CD4-positive, alpha-beta T cell (primary cell): ENCODE results near the gene CAD. TPM values are rescaled to one million over a fixed set of nuclear protein-coding genes. Genes with fewer than 3 reads are reported as not detected.

ENCODE experiments used
- ATAC-seq: fragments of 200-7000 bp; cut with Tn5 transposase; one replicate; pipeline ENCODE4 v1.10.0; 2022; ENCODE audit warnings: mild to moderate bottlenecking; ENCODE audit not compliant: poor library complexity
- CTCF ChIA-PET: fragments of 350-600 bp; sonication (Branson Sonifier 250); formaldehyde crosslinking; loops from one replicate; lab custom pipeline; 2021; ENCODE audit warnings: antibody characterized with exemption, inconsistent platforms; lab: Charles Lee
- POLR2A ChIA-PET: fragments of 350-600 bp; sonication (Branson Sonifier 250); formaldehyde crosslinking; loops from one replicate; lab custom pipeline; 2021; ENCODE audit warnings: antibody characterized with exemption, inconsistent platforms; lab: Charles Lee
- DNase-seq, 14 experiments: peaks; one replicate each; pipeline ENCODE4 v3.0.0-alpha.2; 2013 to 2020; ENCODE audit warnings: mixed read lengths in 2 of 14
- H3K27ac ChIP-seq, 2 donors: one replicate each; pipeline versions ENCODE4 v1.5.1 to v1.7.0; 2013; ENCODE audit warnings: low read length in 2 of 2, low read depth in 1 of 2, mild to moderate bottlenecking in 1 of 2
- H3K27me3 ChIP-seq, 2 experiments: 1 replicate in 1 of 2; 2 replicates in 1 of 2; pipeline versions ENCODE4 v1.6.1 to v1.7.0; 2013; ENCODE audit warnings: low read length in 2 of 2, control low read depth in 1 of 2, mild to moderate bottlenecking in 1 of 2, moderate library complexity in 1 of 2; ENCODE audit not compliant: insufficient read depth in 2 of 2, control insufficient read depth in 1 of 2
- H3K36me3 ChIP-seq: one replicate; pipeline ENCODE4 v1.6.1; 2013; ENCODE audit warnings: low read length, control low read depth; ENCODE audit not compliant: insufficient read depth
- H3K4me1 ChIP-seq: one replicate; pipeline ENCODE4 v1.6.1; 2013; ENCODE audit warnings: low read length, control low read depth; ENCODE audit not compliant: insufficient read depth
- H3K4me3 ChIP-seq: one replicate; pipeline ENCODE4 v1.5.1; 2013; ENCODE audit warnings: mild to moderate bottlenecking, low read length, moderate library complexity
- H3K9me3 ChIP-seq, 2 experiments: 1 replicate in 1 of 2; 2 replicates in 1 of 2; pipeline versions ENCODE4 v1.6.1 to v1.7.0; 2013; ENCODE audit warnings: low read length in 2 of 2, mild to moderate bottlenecking in 2 of 2, control low read depth in 1 of 2, moderate library complexity in 1 of 2; ENCODE audit not compliant: control insufficient read depth in 1 of 2, insufficient read depth in 1 of 2
- H3K27ac Mint-ChIP-seq: one replicate; pipeline ENCODE4 v1.8.0; 2020; ENCODE audit warnings: mixed read lengths
- H3K27me3 Mint-ChIP-seq: one replicate; pipeline ENCODE4 v1.8.0; 2021; ENCODE audit warnings: mixed read lengths
- H3K36me3 Mint-ChIP-seq: one replicate; pipeline ENCODE4 v1.8.0; 2021; ENCODE audit warnings: low read depth, mixed read lengths
- H3K4me1 Mint-ChIP-seq: one replicate; pipeline ENCODE4 v1.8.0; 2021; ENCODE audit warnings: low read depth, mixed read lengths
- H3K4me3 Mint-ChIP-seq: one replicate; pipeline ENCODE4 v1.8.0; 2020; ENCODE audit warnings: mild to moderate bottlenecking, mixed read lengths
- H3K9me3 Mint-ChIP-seq: one replicate; pipeline ENCODE4 v1.8.0; 2020; ENCODE audit warnings: mixed read lengths
- intact Hi-C, 2 experiments: fragments of 100-400 bp; cut with DNase I in 1 of 2; cut with micrococcal nuclease in 1 of 2; formaldehyde crosslinking; loops; one replicate each; pipeline versions ENCODE4 v1.15.1 to v1.9.0; 2023 to 2025; cut with DNase I, micrococcal nuclease
- total RNA-seq, 174 experiments: library from RNA in 2 of 174; stranded (reverse) in 2 of 174; gene quantifications; one replicate each; pipeline ENCODE4 v1.2.3 and lab custom pipeline; 2021 to 2026
- TF ChIP-seq, protein P1 (sequence below): fragments of 200-600 bp; IDR thresholded peaks from one replicate; pipeline ENCODE4 v1.8.0; 2022; ENCODE audit warnings: antibody characterized with exemption, mild to moderate bottlenecking

Gene CAD
- total RNA-seq, 2 experiments from 2014 or later: 20.0 to 20.3 TPM

DNA sequence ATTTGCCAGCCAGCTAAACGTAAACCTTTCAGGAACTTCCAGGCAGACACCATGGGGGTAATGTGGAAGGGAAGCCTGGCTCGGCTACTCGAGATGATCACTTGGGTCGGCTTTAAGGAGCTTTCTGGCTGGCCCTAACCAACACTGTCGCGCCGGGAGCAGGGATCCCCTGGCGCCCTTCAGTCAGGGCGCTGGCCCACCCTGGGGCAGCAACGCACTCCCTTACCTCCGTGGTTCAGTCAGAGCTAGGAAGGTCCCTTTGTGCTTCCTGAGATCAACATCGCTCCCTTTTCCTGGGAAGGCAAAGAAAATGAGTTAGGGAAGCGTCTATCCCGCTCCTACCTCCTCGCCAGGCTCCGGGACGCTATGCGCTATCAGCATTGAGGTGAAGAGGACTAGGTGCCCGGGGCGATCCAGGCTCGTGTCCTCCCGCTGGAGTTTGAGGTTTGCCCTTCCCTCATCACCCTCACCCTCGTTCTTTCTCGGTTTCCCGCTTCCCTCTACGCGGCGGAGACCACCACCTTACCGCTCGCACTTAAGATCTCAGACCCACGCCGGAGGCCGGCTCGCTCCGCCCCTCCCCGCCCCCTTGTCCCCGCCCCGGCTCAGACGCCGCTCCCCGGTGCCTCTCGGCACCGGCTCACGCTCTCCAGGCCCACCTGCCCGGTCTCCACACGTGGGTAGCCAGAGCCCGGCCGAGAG, 5.8 kb upstream of the CAD start:
- POLR2A ChIA-PET: interaction anchor here (0.6 to 3.2 kb wide), 13 partner anchors 51 to 679 kb away, joined by 3 to 19 read pairs (median 4); partner anchors contain the start of genes AGBL5, CENPA, KHK and OST4
- peak overlapping the region; percentile 78 for H3K4me3 ChIP-seq

DNA sequence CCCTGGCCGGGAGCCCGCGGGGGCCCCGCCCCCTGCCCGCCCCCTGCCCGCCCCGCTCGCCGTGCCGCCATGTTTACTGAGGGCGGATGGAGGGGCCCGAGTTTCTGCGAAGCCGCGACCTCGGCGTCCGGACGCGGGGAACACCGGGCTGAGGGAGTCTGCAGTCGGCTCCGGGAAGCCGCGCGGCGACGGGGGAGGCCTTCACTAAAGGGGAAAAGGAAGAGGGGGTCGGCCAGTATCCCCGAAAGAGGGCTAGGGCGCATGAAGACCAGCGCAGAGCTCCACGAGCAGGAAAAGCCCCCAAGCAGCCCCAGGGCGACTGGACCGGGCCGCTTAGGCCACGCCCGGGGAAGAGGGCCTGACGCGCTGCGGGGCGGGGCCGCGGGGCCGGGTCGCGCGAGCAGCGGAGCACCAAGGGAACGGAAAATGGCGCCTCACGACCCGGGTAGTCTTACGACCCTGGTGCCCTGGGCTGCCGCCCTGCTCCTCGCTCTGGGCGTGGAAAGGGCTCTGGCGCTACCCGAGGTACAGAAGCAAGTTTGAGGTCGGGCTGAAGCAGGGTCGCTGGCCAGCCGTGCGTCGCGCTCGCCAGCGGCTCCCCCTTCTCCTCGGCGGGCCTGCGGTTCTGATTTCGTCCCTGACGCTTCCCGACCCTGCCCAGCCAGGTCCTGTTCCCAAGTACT, 5.1 kb upstream of the CAD start, which contains the start of the genes ATRAID and SLC5A6:
Gene ATRAID (plus strand): TSS at position 99 of the 683 bp plus-strand sequence. CDS start 328 bp downstream, at position 427.
Gene SLC5A6 (minus strand): TSS at position 326 of the 683 bp plus-strand sequence. CDS start 4,618 bp downstream, outside the sequence.
- no peaks in the 10 kb centered on the region for H3K27me3 Mint-ChIP-seq
- TF ChIP-seq, protein P1, sequence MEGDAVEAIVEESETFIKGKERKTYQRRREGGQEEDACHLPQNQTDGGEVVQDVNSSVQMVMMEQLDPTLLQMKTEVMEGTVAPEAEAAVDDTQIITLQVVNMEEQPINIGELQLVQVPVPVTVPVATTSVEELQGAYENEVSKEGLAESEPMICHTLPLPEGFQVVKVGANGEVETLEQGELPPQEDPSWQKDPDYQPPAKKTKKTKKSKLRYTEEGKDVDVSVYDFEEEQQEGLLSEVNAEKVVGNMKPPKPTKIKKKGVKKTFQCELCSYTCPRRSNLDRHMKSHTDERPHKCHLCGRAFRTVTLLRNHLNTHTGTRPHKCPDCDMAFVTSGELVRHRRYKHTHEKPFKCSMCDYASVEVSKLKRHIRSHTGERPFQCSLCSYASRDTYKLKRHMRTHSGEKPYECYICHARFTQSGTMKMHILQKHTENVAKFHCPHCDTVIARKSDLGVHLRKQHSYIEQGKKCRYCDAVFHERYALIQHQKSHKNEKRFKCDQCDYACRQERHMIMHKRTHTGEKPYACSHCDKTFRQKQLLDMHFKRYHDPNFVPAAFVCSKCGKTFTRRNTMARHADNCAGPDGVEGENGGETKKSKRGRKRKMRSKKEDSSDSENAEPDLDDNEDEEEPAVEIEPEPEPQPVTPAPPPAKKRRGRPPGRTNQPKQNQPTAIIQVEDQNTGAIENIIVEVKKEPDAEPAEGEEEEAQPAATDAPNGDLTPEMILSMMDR: no peak
- H3K36me3 ChIP-seq: peaks cover 24% of the 10 kb centered on the region
- ChIA-PET POLR2A (interaction anchor here (0.5 to 3.2 kb wide), 14 partner anchors 25 to 678 kb away, joined by 3 to 19 read pairs (median 4); partner anchors contain the start of genes AGBL5, CENPA, KHK and OST4), CTCF (interaction anchor here (1.1 kb wide), 1 partner anchor 43 kb away, joined by 3 read pairs; no protein-coding TSS in a partner anchor)
- DNase-seq: peak; percentile 76 to 95 (median 86)
- no peaks in the 10 kb centered on the region for H3K27me3 ChIP-seq
- H3K4me3 Mint-ChIP-seq: peak within 1 kb of the TSS; percentile 98
- peak within 1 kb of the TSS; percentile 98 for H3K27ac Mint-ChIP-seq
- H3K27ac ChIP-seq: peak within 1 kb of the TSS; percentile 96 to 97
- no peaks in the 10 kb centered on the region for H3K9me3 Mint-ChIP-seq
- H3K4me1 Mint-ChIP-seq: peaks cover 40% of the 10 kb centered on the region
- H3K9me3 ChIP-seq: no peaks in the 10 kb centered on the region
- intact Hi-C loops: loop anchor here (1.0 to 10.0 kb wide), 14 partner anchors 53 to 1337 kb away; partner anchors contain the start of genes PREB (in 2 of the 2), AGBL5 (in 1 of the 2), ASXL2 (in 1 of the 2) and CENPA (in 1 of the 2)
- peak within 1 kb of the TSS; percentile 78 for H3K4me3 ChIP-seq
- peaks cover 26% of the 10 kb centered on the region for H3K4me1 ChIP-seq
- peak; percentile 83 for ATAC-seq
- peaks cover 71% of the 10 kb centered on the region for H3K36me3 Mint-ChIP-seq

More for the DNA sequence above, 5.8 kb upstream of the CAD start:
- no peak for DNase-seq
- peaks cover 19% of the 10 kb centered on the region for H3K4me1 ChIP-seq
- Mint-ChIP-seq H3K4me3 (peak overlapping the region; percentile 98), H3K27me3 (no peaks in the 10 kb centered on the region), H3K9me3 (no peaks in the 10 kb centered on the region), H3K36me3 (peaks cover 71% of the 10 kb centered on the region), H3K27ac (peak overlapping the region; percentile 98), H3K4me1 (peaks cover 33% of the 10 kb centered on the region)
- peaks cover 31% of the 10 kb centered on the region for H3K36me3 ChIP-seq
- H3K9me3 ChIP-seq: no peaks in the 10 kb centered on the region
- intact Hi-C loops: loop anchor here (5.0 to 10.0 kb wide), 10 partner anchors 53 to 1337 kb away; partner anchors contain the start of genes AGBL5 (in 1 of the 2), ASXL2 (in 1 of the 2), CENPA (in 1 of the 2) and EIF2B4 (in 1 of the 2)
- CTCF ChIA-PET: interaction anchor here (1.1 kb wide), 1 partner anchor 42 kb away, joined by 3 read pairs; no protein-coding TSS in a partner anchor
- peak overlapping the region; percentile 18 to 97 for H3K27ac ChIP-seq
- no peak for ATAC-seq
- H3K27me3 ChIP-seq: no peaks in the 10 kb centered on the region
- TF ChIP-seq, protein P1: no peak
